Tibial nerve (tissue), 4 donors: ENCODE measurements around the gene MYPN. TPM values are rescaled to one million over a fixed set of nuclear protein-coding genes. Genes with fewer than 3 reads are reported as not detected.

ENCODE experiments used
- DNase-seq, 2 donors: peaks; one replicate each; pipeline ENCODE4 v3.0.0-alpha.2; 2019; ENCODE audit warnings: low spot score in 2 of 2
- H3K27ac ChIP-seq, 4 donors: fragments of 200-600 bp; sonication (generic) in 3 of 4; one replicate each; pipeline ENCODE4 v1.5.1; 2017 to 2019; ENCODE audit warnings: mild to moderate bottlenecking in 1 of 4
- H3K27me3 ChIP-seq, 2 donors: fragments of 200-600 bp; sonication (generic) in 1 of 2; one replicate each; pipeline versions ENCODE4 v1.5.1 to v1.6.0; 2017 to 2019
- H3K36me3 ChIP-seq, 3 donors: fragments of 200-600 bp; sonication (generic); one replicate each; pipeline ENCODE4 v1.5.1; 2018 to 2019
- H3K4me1 ChIP-seq, 4 donors: fragments of 200-600 bp; sonication (generic) in 3 of 4; one replicate each; pipeline ENCODE4 v1.5.1; 2017 to 2019
- H3K4me3 ChIP-seq, 4 donors: fragments of 200-600 bp; sonication (generic) in 3 of 4; one replicate each; pipeline ENCODE4 v1.5.1; 2017 to 2019; ENCODE audit warnings: mild to moderate bottlenecking in 1 of 4, moderate library complexity in 1 of 4
- H3K9me3 ChIP-seq, 4 donors: fragments of 200-600 bp; sonication (generic) in 3 of 4; one replicate each; pipeline ENCODE4 v1.5.1; 2017 to 2019
- EP300 ChIP-seq, 2 donors: sonication (generic); formaldehyde crosslinking; IDR thresholded peaks; one replicate each; pipeline ENCODE4 v1.6.1; 2017; ENCODE audit warnings: antibody characterized with exemption in 2 of 2, mild to moderate bottlenecking in 1 of 2
- POLR2A ChIP-seq, 2 donors: fragments of 450-650 bp; IDR thresholded peaks; one replicate each; pipeline ENCODE4 v1.6.1; 2017; ENCODE audit warnings: antibody characterized with exemption in 2 of 2, mild to moderate bottlenecking in 2 of 2, moderate library complexity in 2 of 2
- WGBS, 2 donors: methylation state at CpG; one replicate each; pipeline ENCODE4 v1.1.5; 2018; 5-methylcytosine and 5-hydroxymethylcytosine counted together
- total RNA-seq, 4 donors: library from RNA; depleted of rRNA; stranded (reverse); fragments of >200 nt; gene quantifications; one replicate each; pipeline ENCODE4 v1.1.0, GENCODE V29; 2016
- TF ChIP-seq, protein P1 (sequence below), 5 experiments: fragments of 200-600 bp in 3 of 5; fragments of 450-650 bp in 2 of 5; sonication (generic) in 3 of 5; IDR thresholded peaks; one replicate each; pipeline ENCODE4 v1.5.1; 2016 to 2019; ENCODE audit warnings: antibody characterized with exemption in 5 of 5, mild to moderate bottlenecking in 3 of 5, moderate library complexity in 2 of 5

MYPN gene
- total RNA-seq, 4 donors from 2014 or later, result not detected

GRCh38 chr10:68081916-68082315, 27.4 kb upstream of the MYPN start:
- 83 to 88% methylated on average over 6 of the region's 6 CpGs for WGBS, 2 donors
- H3K4me1 ChIP-seq, result no peaks in the 10 kb centered on the region
- H3K36me3 ChIP-seq, result no peaks in the 10 kb centered on the region
- no peak overlapping the region for H3K27ac ChIP-seq
- no peak for DNase-seq
- TF ChIP-seq, protein P1, sequence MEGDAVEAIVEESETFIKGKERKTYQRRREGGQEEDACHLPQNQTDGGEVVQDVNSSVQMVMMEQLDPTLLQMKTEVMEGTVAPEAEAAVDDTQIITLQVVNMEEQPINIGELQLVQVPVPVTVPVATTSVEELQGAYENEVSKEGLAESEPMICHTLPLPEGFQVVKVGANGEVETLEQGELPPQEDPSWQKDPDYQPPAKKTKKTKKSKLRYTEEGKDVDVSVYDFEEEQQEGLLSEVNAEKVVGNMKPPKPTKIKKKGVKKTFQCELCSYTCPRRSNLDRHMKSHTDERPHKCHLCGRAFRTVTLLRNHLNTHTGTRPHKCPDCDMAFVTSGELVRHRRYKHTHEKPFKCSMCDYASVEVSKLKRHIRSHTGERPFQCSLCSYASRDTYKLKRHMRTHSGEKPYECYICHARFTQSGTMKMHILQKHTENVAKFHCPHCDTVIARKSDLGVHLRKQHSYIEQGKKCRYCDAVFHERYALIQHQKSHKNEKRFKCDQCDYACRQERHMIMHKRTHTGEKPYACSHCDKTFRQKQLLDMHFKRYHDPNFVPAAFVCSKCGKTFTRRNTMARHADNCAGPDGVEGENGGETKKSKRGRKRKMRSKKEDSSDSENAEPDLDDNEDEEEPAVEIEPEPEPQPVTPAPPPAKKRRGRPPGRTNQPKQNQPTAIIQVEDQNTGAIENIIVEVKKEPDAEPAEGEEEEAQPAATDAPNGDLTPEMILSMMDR (IDR thresholded peaks at IDR 0.05), result no peak
- TF ChIP-seq EP300 (IDR thresholded peaks at IDR 0.05), result no peak
- no peaks in the 10 kb centered on the region for H3K9me3 ChIP-seq
- H3K4me3 ChIP-seq, result no peak overlapping the region
- H3K27me3 ChIP-seq, result no peaks in the 10 kb centered on the region

DNA sequence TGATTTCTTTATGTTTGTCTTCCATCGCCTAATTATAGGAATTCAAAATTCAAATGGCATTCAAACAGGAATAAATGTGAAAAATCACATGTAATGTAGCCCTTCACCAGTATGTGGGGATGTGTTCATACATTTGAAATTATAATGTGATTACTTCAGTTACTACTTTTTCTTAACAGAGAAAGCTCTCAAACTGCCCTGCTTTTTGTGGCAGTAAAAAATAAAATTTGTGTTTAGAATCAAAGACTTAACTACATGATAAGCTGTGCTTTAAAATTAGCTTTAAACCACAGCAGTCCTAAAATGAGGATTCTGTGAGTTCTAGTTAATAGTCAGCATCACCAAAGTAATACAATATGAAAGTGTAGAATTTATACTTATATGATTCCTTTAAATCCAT, 26.4 kb upstream of the MYPN start:
- Histone ChIP-seq H3K27me3 (no peaks in the 10 kb centered on the region), H3K4me1 (no peaks in the 10 kb centered on the region), H3K9me3 (no peaks in the 10 kb centered on the region), H3K27ac (no peak overlapping the region), H3K36me3 (no peaks in the 10 kb centered on the region), H3K4me3 (no peak overlapping the region)
- WGBS, 2 donors, result 20 to 22% methylated on average over 1 of the region's 1 CpG
- TF ChIP-seq, protein P1 (IDR thresholded peaks at IDR 0.05), result peak; percentile 4 to 44 (median 34)
- TF ChIP-seq POLR2A (IDR thresholded peaks at IDR 0.05), result no peak
- no peak for TF ChIP-seq EP300 (IDR thresholded peaks at IDR 0.05)
- DNase-seq, result no peak

GRCh38 chr10:68083953-68084352, 25.3 kb upstream of the MYPN start:
- no peak overlapping the region for H3K27ac ChIP-seq
- H3K9me3 ChIP-seq, result no peaks in the 10 kb centered on the region
- WGBS, 2 donors, result 40 to 52% methylated on average over 1 of the region's 1 CpG
- H3K4me3 ChIP-seq, result no peak overlapping the region
- H3K36me3 ChIP-seq, result no peaks in the 10 kb centered on the region
- H3K4me1 ChIP-seq, result no peaks in the 10 kb centered on the region
- no peak for DNase-seq
- no peaks in the 10 kb centered on the region for H3K27me3 ChIP-seq
- TF ChIP-seq EP300 (IDR thresholded peaks at IDR 0.05) (no peak), POLR2A (IDR thresholded peaks at IDR 0.05) (no peak)
- TF ChIP-seq, protein P1 (IDR thresholded peaks at IDR 0.05), result no peak

DNA sequence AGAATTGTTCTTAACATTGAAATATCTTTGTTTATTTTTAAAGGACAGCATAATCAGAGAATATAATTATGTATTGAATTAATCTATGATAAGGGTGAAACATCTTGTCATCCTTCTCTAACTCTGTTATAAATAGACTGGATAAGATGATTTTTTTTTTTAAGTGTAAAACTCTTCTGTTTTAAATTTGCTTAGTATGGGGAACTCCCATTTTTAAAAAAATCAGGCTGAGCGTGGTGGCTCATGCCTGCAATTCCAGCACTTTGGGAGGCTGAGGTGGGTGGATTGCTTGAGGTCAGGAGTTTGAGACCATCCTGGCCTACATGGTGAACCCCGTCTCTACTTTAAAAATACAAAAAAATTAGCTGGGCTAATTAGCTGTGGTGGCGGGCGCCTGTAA, 24.8 kb upstream of the MYPN start:
- no peaks in the 10 kb centered on the region for H3K36me3 ChIP-seq
- TF ChIP-seq POLR2A (IDR thresholded peaks at IDR 0.05) (no peak), EP300 (IDR thresholded peaks at IDR 0.05) (no peak)
- TF ChIP-seq, protein P1 (IDR thresholded peaks at IDR 0.05), result no peak
- no peaks in the 10 kb centered on the region for H3K9me3 ChIP-seq
- 81 to 86% methylated on average over 4 of the region's 4 CpGs for WGBS, 2 donors
- H3K27me3 ChIP-seq, result no peaks in the 10 kb centered on the region
- DNase-seq, result no peak
- no peak overlapping the region for H3K4me3 ChIP-seq
- no peak overlapping the region for H3K27ac ChIP-seq
- H3K4me1 ChIP-seq, result no peaks in the 10 kb centered on the region

- no peak for DNase-seq
- H3K27me3 ChIP-seq, result no peaks in the 10 kb centered on the region
- TF ChIP-seq, protein P1 (IDR thresholded peaks at IDR 0.05), result no peak
- no peak for TF ChIP-seq POLR2A (IDR thresholded peaks at IDR 0.05)
- TF ChIP-seq EP300 (IDR thresholded peaks at IDR 0.05), result no peak
- WGBS, 2 donors, result 31 to 42% methylated on average over 2 of the region's 2 CpGs
- H3K36me3 ChIP-seq, result no peaks in the 10 kb centered on the region
- H3K4me1 ChIP-seq, result no peaks in the 10 kb centered on the region
- no peak overlapping the region for H3K27ac ChIP-seq
- H3K4me3 ChIP-seq, result no peak overlapping the region
- H3K9me3 ChIP-seq, result no peaks in the 10 kb centered on the region
Observed at GRCh38 chr10:68086011-68086410, 23.3 kb upstream of the MYPN start.
